Glomerular visceral epithelial cell (primary cell): ENCODE data around the gene NDNF.

ENCODE experiments used
- DNase-seq: peaks from one replicate; pipeline ENCODE4 v3.0.0-alpha.2; 2016; ENCODE audit errors: extremely low spot score

The NDNF gene

GRCh38 chr4:121015421-121015820 is 56.9 kb downstream of the NDNF start:
- DNase-seq = no peak

GRCh38 chr4:121014544-121014943 is 57.8 kb downstream of the NDNF start:
- DNase-seq = no peak

GRCh38 chr4:121011780-121012340 is 60.5 kb downstream of the NDNF start:
- DNase-seq = no peak

- no peak for DNase-seq
Observed at GRCh38 chr4:121011138-121011537, 61.2 kb downstream of the NDNF start.

- DNase-seq = no peak
Observed at GRCh38 chr4:121009578-121010478, 62.5 kb downstream of the NDNF start.

- no peak for DNase-seq
Observed at GRCh38 chr4:121007660-121008059, 64.7 kb downstream of the NDNF start.

- no peak for DNase-seq
Observed at GRCh38 chr4:121003863-121004262, 68.5 kb downstream of the NDNF start.

GRCh38 chr4:120995266-120996010 is 76.9 kb downstream of the NDNF start:
- no peak for DNase-seq

- DNase-seq = no peak
Observed at GRCh38 chr4:120994521-120994920, 77.8 kb downstream of the NDNF start.

GRCh38 chr4:120991885-120992284 is 80.5 kb downstream of the NDNF start:
- no peak for DNase-seq

GRCh38 chr4:120990246-120990645 is 82.1 kb downstream of the NDNF start:
- DNase-seq = no peak
